ENCODE data around the gene GEMIN7. TPM values are rescaled to one million over a fixed set of nuclear protein-coding genes. Genes with fewer than 3 reads are reported as not detected.

GEMIN7 gene
- total and polyA plus RNA-seq, 4 donors = 10.0 to 25.2 (median 19.4) TPM

DNA sequence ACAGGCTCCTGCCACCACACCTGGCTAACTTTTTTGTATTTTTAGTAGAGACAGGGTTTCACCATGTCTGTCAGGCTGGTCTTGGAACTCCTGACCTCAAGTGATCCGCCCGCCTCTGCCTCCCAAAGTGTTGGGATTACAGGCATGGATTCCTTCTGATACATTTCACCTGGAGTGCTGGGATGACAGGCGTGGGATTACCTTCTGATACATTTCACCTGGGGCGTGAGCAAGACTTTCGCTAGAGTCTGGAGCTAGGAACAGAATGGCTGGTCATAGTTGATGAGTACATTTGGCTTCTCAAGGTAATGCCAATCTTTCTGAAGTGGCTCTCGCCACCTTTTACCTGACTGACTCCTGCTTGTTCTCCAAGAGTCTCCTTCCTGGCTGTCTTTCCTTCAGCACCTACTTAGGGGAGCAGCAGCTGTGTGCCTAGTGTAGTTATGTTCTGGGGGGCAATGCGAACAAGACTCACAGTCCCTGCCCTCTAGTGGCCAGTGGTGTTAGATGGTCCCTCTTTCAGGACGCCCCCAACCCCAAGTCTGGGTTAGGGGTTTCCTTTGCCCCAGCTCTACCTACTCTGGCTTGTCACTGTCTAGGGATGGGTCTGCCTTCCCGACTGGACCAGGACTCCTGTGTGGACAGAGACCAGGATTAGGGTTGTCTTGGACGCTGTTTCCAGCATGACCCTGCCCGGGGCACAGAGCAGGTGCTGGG, 33.2 kb downstream of the GEMIN7 start:
- no peaks in the 10 kb centered on the region for H3K36me3 ChIP-seq (ENCODE audit: control insufficient read depth in 4 of 4, insufficient read depth in 3 of 4, low read depth in 1 of 4, low read length in 3 of 4)
- H3K27me3 ChIP-seq (ENCODE audit: control insufficient read depth in 4 of 4, insufficient read depth in 4 of 4, low read length in 3 of 4) = no peaks in the 10 kb centered on the region
- no peak overlapping the region for H3K4me3 ChIP-seq (ENCODE audit: low read depth in 1 of 3, low read length in 3 of 3)
- H3K9me3 ChIP-seq (ENCODE audit: control insufficient read depth in 4 of 4, low read length in 3 of 4) = no peaks in the 10 kb centered on the region
- H3K9ac ChIP-seq (ENCODE audit: low read depth in 1 of 2, low read length in 2 of 2) = no peak overlapping the region
- peaks cover 3 to 17% (median 7%) of the 10 kb centered on the region in 4 donors for H3K4me1 ChIP-seq (ENCODE audit: control insufficient read depth in 4 of 4, insufficient read depth in 4 of 4, low read length in 3 of 4)
- 92% methylated on average over 11 of the region's 11 CpGs for WGBS
- no peak overlapping the region for H3K27ac ChIP-seq (ENCODE audit: low read depth in 1 of 2, low read length in 2 of 2)
- DNase-seq (ENCODE audit: low spot score) = no peak
- TF ChIP-seq CTCF (IDR thresholded peaks at IDR 0.05; ENCODE audit: low read depth, low read length, missing input control) (no peak), FOXA2 (IDR thresholded peaks at IDR 0.05) (no peak), YY1 (IDR thresholded peaks at IDR 0.05) (no peak), EGR1 (IDR thresholded peaks at IDR 0.05; ENCODE audit: low read depth in 2 of 2) (no peak), HNF4G (IDR thresholded peaks at IDR 0.05) (no peak), HNF4A (conservative IDR thresholded peaks at IDR 0.05) (no peak), JUND (IDR thresholded peaks at IDR 0.05) (no peak), TAF1 (conservative IDR thresholded peaks at IDR 0.05) (no peak), FOXA1 (IDR thresholded peaks at IDR 0.05) (no peak), GABPA (IDR thresholded peaks at IDR 0.05 in 1 of 2, conservative IDR thresholded peaks at IDR 0.05 in 1 of 2) (no peak), SP1 (IDR thresholded peaks at IDR 0.05) (no peak), ATF3 (IDR thresholded peaks at IDR 0.05) (no peak), NR2F2 (IDR thresholded peaks at IDR 0.05) (no peak), ZBTB33 (IDR thresholded peaks at IDR 0.05) (no peak), RAD21 (IDR thresholded peaks at IDR 0.05) (no peak), RXRA (IDR thresholded peaks at IDR 0.05) (no peak)
- TF ChIP-seq, protein P1, sequence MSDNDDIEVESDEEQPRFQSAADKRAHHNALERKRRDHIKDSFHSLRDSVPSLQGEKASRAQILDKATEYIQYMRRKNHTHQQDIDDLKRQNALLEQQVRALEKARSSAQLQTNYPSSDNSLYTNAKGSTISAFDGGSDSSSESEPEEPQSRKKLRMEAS (IDR thresholded peaks at IDR 0.05) = no peak
- TF ChIP-seq, protein P2, sequence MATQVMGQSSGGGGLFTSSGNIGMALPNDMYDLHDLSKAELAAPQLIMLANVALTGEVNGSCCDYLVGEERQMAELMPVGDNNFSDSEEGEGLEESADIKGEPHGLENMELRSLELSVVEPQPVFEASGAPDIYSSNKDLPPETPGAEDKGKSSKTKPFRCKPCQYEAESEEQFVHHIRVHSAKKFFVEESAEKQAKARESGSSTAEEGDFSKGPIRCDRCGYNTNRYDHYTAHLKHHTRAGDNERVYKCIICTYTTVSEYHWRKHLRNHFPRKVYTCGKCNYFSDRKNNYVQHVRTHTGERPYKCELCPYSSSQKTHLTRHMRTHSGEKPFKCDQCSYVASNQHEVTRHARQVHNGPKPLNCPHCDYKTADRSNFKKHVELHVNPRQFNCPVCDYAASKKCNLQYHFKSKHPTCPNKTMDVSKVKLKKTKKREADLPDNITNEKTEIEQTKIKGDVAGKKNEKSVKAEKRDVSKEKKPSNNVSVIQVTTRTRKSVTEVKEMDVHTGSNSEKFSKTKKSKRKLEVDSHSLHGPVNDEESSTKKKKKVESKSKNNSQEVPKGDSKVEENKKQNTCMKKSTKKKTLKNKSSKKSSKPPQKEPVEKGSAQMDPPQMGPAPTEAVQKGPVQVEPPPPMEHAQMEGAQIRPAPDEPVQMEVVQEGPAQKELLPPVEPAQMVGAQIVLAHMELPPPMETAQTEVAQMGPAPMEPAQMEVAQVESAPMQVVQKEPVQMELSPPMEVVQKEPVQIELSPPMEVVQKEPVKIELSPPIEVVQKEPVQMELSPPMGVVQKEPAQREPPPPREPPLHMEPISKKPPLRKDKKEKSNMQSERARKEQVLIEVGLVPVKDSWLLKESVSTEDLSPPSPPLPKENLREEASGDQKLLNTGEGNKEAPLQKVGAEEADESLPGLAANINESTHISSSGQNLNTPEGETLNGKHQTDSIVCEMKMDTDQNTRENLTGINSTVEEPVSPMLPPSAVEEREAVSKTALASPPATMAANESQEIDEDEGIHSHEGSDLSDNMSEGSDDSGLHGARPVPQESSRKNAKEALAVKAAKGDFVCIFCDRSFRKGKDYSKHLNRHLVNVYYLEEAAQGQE (IDR thresholded peaks at IDR 0.05) = no peak
